Epidermal melanocyte (primary cell): ENCODE results near the gene LRP1B.

Experiments used
- DNase-seq: peaks from one replicate; pipeline ENCODE4 v3.0.0; 2011; ENCODE audit warnings: low spot score; ENCODE audit not compliant: insufficient read length

Gene LRP1B

DNA sequence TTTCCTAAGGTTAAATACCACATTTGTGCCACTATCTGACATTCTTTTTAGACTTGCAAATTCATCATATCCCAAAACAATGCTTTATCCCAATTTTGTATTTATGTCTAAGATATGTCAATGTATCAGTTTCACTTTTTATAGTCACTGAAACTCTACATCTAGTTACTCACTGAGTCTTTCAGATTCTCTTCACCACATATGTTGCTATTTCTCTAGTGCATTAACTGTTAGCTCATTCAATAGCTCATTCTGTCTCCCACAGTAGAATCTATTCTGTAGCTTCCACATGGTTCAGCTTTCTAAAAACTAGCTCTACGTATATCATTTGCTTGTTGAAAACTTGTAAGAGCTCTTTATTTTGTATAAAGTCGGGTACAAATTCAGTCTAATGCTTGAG lies 1930.1 kb downstream of the LRP1B start:
- DNase-seq, result no peak

DNA sequence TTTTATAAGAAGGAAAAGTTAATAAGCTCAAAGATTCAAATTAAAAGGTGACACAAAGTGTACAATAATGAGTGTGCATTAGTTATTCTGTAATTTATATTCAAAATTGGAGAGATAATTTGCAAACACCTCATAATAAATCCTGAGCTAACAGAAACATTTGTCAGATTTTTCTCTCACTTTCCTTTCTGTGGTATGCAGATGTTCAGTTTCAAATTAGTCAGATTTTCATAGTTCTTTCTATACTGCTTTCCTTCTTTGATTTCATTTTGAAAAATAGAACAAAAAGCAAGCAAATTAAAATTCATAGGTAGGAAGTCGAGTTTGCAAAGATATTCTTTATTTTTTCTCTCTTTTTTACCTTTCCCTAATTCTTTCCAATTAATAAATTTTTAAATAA lies 1930.5 kb downstream of the LRP1B start:
- no peak for DNase-seq

DNA sequence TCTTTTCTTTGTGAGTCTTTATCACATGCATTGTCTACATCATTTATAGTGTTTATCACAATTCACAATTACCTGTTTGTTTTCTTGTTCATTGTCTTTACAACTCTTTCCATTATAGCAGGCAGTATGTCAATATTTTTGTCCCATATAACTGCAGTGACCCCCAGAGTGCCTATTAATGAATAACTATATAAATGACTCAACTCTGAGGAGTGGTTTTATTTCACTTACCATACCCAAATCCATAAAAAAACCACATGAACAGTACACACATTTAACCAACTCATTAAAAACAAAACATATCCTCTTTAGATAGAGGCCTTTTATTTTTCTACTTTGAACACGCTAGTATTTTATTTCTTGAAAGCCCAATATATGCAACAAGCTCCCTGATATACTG lies 1931.5 kb downstream of the LRP1B start:
- no peak for DNase-seq

DNA sequence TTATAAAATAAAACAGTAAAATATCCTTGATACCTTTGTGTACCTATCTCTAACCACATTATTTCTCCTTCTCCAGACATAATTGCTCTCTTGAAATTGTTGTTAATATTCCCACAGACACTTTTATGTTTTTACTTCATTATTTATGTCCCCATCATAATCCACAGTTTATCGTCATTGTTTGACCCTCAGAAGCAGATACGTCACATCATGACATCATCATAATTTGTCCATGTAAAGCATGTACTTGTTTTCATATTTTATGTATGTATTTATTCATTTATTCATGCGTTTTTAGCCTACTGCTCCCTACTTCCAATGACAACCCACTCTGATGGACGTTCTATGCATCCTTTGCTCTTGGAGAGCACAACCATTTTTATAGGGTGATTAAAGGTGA lies 1943.7 kb downstream of the LRP1B start:
- no peak for DNase-seq

DNA sequence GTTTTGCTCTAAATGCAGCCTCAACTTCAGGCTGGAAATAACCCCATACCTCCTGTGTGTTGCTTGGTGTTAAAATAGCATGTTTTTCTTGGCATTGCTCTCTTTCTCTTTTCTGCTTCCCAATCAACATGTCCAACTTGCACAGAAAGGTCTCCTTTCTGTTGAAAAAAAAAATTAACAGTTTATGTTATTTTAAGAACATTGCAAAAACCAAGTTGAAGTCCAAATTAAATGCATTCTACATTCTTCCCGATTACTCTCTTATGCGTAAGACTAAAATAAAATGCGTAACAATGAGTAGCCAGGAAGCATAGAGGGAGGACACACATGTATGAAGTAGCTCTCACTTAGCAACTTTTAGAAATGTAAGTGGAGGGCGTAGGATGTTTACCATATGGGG lies 1944.5 kb downstream of the LRP1B start:
- DNase-seq, result no peak

DNA sequence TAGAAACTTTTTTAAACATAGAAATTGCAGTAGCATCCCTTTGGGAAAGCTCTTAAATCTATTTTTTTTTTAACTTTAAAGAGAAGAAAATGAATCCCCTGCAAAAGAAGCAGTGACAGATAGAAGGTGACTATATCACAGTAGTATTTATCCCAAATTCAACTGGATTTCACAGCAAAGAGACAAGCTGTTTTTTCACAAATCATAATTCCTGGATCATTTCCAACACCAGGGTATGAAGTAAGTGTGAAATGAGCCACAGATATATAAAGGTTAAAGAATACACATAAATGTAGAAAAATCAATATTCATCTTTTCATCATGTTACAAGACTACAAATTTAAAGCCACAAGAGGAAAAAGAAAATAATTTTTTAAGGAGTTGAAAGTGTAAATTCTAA lies 1945.7 kb downstream of the LRP1B start:
- no peak for DNase-seq

DNA sequence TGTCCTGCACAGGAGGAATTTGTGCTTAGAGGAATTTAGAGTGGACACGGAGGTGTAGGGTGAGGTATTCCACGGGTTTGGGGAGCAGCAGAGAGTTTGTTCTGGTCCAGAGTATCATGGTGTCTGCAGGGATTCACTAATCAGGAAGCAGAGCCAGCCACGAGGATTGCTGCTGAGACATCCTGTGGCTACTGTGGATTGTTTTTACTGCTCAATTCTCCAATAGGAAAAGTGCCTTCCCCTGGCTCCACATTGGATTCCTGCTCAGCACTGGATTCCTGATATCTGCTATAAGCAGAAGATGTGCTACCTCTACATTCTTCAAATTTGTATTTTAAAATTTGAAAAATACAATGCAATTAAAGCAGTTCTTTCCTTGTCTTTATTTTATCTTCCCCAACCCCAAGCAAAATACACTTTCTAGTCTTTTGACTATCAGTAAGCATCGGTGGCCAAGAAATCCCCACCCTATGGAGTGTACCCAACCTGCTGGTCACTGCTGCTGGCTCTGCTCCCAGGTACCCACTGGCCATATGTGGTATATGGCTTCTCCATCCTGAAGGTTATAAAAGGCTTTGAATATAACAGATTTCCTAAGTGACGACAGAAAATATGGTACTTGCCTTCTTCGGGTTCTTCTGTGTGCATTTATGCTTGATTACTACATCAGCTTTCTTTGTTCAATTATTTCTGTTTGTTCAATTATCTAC lies 1947.6 kb downstream of the LRP1B start:
- no peak for DNase-seq
